ENCODE measurements around the gene ASPDH.

The ASPDH gene

GRCh38 chr19:50513746-50514345, at the start of gene ASPDH:
Gene ASPDH, minus strand, starts transcription at chr19:50513913. Its CDS starts 90 bp downstream, at chr19:50513823.
- DNase-seq = no peak

- DNase-seq = no peak
These were observed 49.3 kb upstream of the ASPDH start for GRCh38 chr19:50562996-50563395.

GRCh38 chr19:50562329-50562728, 48.6 kb upstream of the ASPDH start:
- DNase-seq = no peak

GRCh38 chr19:50559636-50560035, 45.9 kb upstream of the ASPDH start:
- no peak for DNase-seq

- DNase-seq = no peak
These were observed 44.7 kb upstream of the ASPDH start for GRCh38 chr19:50558449-50558848.

- no peak for DNase-seq
These were observed 44.3 kb upstream of the ASPDH start for GRCh38 chr19:50558039-50558438.

- DNase-seq = no peak
These were observed 43.4 kb upstream of the ASPDH start for GRCh38 chr19:50557009-50557613.

- DNase-seq = peak; percentile 61
These were observed 42.7 kb upstream of the ASPDH start for GRCh38 chr19:50556282-50557008.

GRCh38 chr19:50555450-50556281, 42.0 kb upstream of the ASPDH start:
- DNase-seq = peak; percentile 41

GRCh38 chr19:50555033-50555432, 41.3 kb upstream of the ASPDH start:
- no peak for DNase-seq

GRCh38 chr19:50554212-50554611, 40.5 kb upstream of the ASPDH start:
- DNase-seq = no peak

- no peak for DNase-seq
These were observed 39.5 kb upstream of the ASPDH start for GRCh38 chr19:50553134-50553703.

- DNase-seq = no peak
These were observed 38.8 kb upstream of the ASPDH start for GRCh38 chr19:50552540-50552939.

GRCh38 chr19:50551715-50552187, 38.0 kb upstream of the ASPDH start:
- DNase-seq = no peak

GRCh38 chr19:50551034-50551714, 37.5 kb upstream of the ASPDH start:
- DNase-seq = no peak

- DNase-seq = no peak
These were observed 36.9 kb upstream of the ASPDH start for GRCh38 chr19:50550594-50550966.

- DNase-seq = no peak
These were observed 36.3 kb upstream of the ASPDH start for GRCh38 chr19:50549927-50550593.

- DNase-seq = no peak
These were observed 35.6 kb upstream of the ASPDH start for GRCh38 chr19:50549059-50549926.

- DNase-seq = no peak
These were observed 34.7 kb upstream of the ASPDH start for GRCh38 chr19:50548191-50549058.
